ENCODE measurements around the gene GABRA5. TPM values are rescaled to one million over a fixed set of nuclear protein-coding genes. Genes with fewer than 3 reads are reported as not detected.
"Not testable (repeated sequence)": the region's sequence is repeated elsewhere in the genome, so short reads cannot be mapped to it uniquely, and the experiment has no call there.

The GABRA5 gene
- 1 to 10 TPM; 2.0 to 4.9 (median 3.2) TPM for total RNA-seq (2021; fragmentation: NEBNext Ultra II Directional; extraction: Animal tissue kit (Norgen Biotek cat#: 25700))
- long read RNA-seq, partial matches to known transcripts: 2 of 8 reads
- long read RNA-seq, other reads (novel, unspliced or antisense): 3 of 8 reads

DNA sequence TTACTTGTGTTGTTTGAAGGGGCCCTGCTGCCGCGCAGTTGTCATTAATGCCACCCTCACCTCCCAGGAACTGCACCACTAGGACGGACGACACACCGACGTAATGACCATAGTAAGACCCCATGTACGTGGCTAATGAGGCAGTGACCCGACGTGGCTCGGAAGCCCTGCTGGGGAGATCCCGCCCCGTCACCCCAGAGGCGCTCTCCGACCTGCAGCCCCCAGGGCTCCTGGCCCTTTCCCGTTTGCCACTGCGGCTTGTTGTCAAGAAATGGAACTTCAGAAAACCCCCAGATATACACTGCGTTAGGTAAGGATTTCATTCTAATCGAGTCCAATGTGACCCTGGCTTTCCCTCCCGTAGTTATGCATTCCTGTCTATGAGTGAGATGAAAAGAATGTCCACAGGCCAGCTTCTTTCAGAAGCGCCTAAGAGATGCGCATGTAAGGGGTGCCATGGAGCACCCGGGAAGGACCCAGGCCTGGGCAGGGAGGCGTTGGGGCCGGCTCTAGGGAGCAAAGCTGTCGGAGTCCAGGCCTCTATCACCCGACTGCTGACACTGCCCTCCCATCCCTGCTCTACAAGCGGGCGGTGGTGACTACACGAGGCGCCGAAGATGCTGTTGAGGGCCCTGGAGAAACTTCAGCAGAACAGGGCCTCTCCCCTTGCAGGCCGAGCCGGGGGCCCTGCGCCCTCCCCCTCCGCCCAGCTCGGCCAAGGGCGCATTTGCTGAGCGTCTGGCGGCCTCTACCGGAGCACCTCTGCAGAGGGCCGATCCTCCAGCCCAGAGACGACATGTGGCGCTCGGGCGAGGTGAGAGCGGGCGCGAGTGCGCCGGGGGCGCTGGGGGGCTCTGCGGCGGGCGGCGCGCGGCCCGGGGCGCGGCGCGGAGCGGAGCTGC is at the start of gene GABRA5:
Gene GABRA5 (plus strand): TSS at position 765 of the 902 bp plus-strand sequence. CDS start 2,187 bp downstream, outside the sequence.
- peak; percentile 30 for DNase-seq
- H3K27me3 Mint-ChIP-seq (ENCODE audit: insufficient read depth): no peaks in the 10 kb centered on the region; the same call in 1 of the 2 replicates
- H3K4me3 Mint-ChIP-seq: peak within 1 kb of the TSS; percentile 65
- no peaks in the 10 kb centered on the region for H3K9me3 Mint-ChIP-seq
- no peaks in the 10 kb centered on the region for H3K36me3 Mint-ChIP-seq (ENCODE audit: low read depth)
- TF ChIP-seq, protein P1, sequence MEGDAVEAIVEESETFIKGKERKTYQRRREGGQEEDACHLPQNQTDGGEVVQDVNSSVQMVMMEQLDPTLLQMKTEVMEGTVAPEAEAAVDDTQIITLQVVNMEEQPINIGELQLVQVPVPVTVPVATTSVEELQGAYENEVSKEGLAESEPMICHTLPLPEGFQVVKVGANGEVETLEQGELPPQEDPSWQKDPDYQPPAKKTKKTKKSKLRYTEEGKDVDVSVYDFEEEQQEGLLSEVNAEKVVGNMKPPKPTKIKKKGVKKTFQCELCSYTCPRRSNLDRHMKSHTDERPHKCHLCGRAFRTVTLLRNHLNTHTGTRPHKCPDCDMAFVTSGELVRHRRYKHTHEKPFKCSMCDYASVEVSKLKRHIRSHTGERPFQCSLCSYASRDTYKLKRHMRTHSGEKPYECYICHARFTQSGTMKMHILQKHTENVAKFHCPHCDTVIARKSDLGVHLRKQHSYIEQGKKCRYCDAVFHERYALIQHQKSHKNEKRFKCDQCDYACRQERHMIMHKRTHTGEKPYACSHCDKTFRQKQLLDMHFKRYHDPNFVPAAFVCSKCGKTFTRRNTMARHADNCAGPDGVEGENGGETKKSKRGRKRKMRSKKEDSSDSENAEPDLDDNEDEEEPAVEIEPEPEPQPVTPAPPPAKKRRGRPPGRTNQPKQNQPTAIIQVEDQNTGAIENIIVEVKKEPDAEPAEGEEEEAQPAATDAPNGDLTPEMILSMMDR (IDR thresholded peaks at IDR 0.05): peak; percentile 40; the same call in 1 of the 2 replicates
- H3K4me1 Mint-ChIP-seq (ENCODE audit: low read depth): peaks cover 14% of the 10 kb centered on the region
- H3K27ac Mint-ChIP-seq: no peak within 1 kb of the TSS

DNA sequence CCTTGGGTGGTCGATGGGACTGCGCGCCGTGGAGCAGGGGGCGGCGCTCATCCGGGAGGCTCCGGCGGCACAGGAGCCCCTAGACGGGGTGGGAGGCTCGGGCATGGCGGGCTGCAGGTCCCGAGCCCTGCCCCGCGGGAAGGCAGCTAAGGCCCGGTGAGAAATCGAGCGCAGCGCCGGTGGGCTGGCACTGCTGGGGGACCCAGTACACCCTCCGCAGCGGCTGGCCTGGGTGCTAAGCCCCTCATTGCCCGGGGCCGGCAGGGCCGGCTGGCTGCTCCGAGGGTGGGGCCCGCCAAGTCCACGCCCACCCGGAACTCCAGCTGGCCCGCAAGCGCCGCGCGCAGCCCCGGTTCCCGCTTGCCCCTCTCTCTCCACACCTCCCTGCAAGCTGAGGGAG is 35.7 kb upstream of the GABRA5 start:
- H3K27ac Mint-ChIP-seq; H3K4me1 Mint-ChIP-seq (ENCODE audit: low read depth); DNase-seq; H3K4me3 Mint-ChIP-seq; H3K27me3 Mint-ChIP-seq (ENCODE audit: insufficient read depth); H3K36me3 Mint-ChIP-seq (ENCODE audit: low read depth): not testable (repeated sequence)
- H3K9me3 Mint-ChIP-seq: peaks cover 20% of the 10 kb centered on the region; the same call in 1 of the 2 replicates

DNA sequence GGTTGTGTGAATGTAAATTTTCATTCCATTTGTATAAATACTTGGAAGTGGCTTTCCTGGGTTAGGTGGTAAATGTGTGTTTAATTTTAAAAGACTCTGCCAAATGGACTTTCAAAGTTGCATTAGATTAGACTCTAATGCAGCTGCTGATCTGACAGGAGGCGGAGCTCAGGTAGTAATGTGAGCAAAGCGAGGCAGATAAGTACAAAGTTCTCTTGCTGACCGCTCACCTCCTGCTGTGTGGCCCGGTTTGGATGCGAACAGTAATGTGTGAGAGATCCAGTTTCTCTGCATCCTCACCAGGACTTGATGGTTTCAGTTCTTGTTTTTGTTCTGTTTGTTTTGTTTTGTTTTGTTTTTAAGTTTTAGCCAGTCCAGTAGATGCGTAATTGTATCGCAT is 34.9 kb upstream of the GABRA5 start:
- TF ChIP-seq, protein P1 (IDR thresholded peaks at IDR 0.05): no peak
- Mint-ChIP-seq H3K4me3 (no peak overlapping the region), H3K9me3 (peaks cover 20% of the 10 kb centered on the region; the same call in 1 of the 2 replicates), H3K4me1 (ENCODE audit: low read depth) (no peaks in the 10 kb centered on the region), H3K27ac (no peak overlapping the region), H3K27me3 (ENCODE audit: insufficient read depth) (no peaks in the 10 kb centered on the region; the same call in 1 of the 2 replicates), H3K36me3 (ENCODE audit: low read depth) (no peaks in the 10 kb centered on the region)
- no peak for DNase-seq

DNA sequence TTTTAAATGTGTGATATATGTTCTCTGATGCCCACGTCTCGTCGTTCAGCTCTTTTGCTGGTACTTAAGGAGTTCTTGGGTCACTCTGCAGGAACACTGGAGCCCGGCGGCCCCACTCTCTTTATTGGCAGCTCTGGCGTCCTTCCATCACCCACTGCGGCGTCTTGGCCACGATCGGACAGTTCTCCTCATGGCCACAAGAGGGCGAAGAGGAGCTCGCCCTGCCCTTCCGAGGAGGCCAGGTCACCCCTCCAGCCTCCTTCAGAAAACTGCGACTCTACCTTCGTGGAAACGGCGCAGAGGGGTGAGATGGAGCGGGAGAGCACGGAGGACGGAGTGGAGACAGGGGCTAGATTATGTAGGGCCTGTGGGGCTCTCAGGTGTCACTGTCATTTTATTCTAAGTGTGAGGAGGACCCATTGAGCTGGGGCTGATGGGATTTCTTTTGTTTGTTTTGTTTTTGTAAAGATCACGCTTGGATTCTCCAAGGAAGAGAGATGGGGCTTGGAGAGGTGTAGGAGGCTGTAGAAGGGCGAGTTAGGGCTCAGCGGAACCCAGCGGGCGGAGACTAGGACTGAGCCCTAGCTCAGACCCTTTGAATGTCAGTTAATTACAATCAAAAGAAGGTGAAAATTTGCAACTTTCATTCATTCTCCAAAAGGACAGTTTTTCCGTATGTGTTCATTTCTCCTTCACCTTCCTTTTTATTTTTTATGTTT is 28.0 kb upstream of the GABRA5 start:
- Mint-ChIP-seq H3K36me3 (ENCODE audit: low read depth) (no peaks in the 10 kb centered on the region), H3K9me3 (peaks cover 5% of the 10 kb centered on the region), H3K27ac (no peak overlapping the region), H3K4me1 (ENCODE audit: low read depth) (no peaks in the 10 kb centered on the region), H3K27me3 (ENCODE audit: insufficient read depth) (peaks cover 6% of the 10 kb centered on the region), H3K4me3 (peak overlapping the region; percentile 31; the same call in 1 of the 2 replicates)
- DNase-seq: no peak
- TF ChIP-seq, protein P1 (IDR thresholded peaks at IDR 0.05): peak; percentile 78

DNA sequence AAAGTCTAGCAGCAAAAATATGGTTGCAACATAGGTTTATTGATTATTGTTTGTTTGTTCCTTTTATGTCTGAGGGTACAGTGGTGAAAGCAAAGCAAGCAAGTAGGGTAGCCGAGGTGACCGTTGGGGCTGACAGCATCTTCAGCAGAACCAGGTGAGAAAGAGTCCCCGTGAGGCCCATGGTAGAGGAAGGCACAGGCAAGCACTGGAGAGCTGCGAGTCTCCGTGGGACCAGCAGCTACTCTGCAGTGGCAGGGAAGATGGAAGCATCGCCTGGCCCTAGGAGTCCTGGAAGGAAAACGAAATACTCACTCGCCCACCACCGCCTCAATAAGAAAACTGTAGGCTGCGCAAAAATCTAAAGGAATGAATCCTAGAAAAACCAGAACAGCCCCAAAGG is 25.3 kb upstream of the GABRA5 start:
- peaks cover 5% of the 10 kb centered on the region for H3K9me3 Mint-ChIP-seq
- H3K36me3 Mint-ChIP-seq (ENCODE audit: low read depth): no peaks in the 10 kb centered on the region

More for the DNA sequence above, 25.3 kb upstream of the GABRA5 start:
- Mint-ChIP-seq H3K27me3 (ENCODE audit: insufficient read depth) (peaks cover 6% of the 10 kb centered on the region), H3K27ac (no peak overlapping the region), H3K4me3 (no peak overlapping the region), H3K4me1 (ENCODE audit: low read depth) (no peaks in the 10 kb centered on the region)
- DNase-seq: no peak
- TF ChIP-seq, protein P1 (IDR thresholded peaks at IDR 0.05): no peak
